NCI-H2171 treated with DMSO at 0.1 percent for 48 hours (cell line): ENCODE measurements around the gene ITSN1.
"Not testable (repeated sequence)": the region's sequence is repeated elsewhere in the genome, so short reads cannot be mapped to it uniquely, and the experiment has no call there.

Source experiments
- DNase-seq: peaks from one replicate; lab custom pipeline; 2025; lab: John Stamatoyannopoulos, UW

The ITSN1 gene

GRCh38 chr21:33771976-33772375 lies 129.7 kb downstream of the ITSN1 start:
- DNase-seq = no peak

DNA sequence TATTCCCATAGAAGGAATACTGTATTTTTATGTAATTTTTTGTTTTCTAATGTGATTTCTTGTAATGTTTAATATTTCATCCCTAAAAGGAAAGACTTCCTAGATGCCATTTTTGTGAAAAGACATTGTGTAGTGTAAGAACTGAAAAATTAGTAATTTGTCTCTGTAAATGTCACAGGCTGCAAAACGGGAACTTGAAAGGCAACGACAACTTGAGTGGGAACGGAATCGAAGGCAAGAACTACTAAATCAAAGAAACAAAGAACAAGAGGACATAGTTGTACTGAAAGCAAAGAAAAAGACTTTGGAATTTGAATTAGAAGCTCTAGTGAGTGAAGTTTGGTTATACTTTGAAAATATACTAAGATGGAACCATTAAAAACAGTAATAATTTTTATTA lies 132.2 kb downstream of the ITSN1 start:
- DNase-seq = no peak

GRCh38 chr21:33775100-33775828 lies 133.0 kb downstream of the ITSN1 start:
- DNase-seq = no peak

- DNase-seq = no peak
Measured at GRCh38 chr21:33780631-33781030, 138.3 kb downstream of the ITSN1 start.

DNA sequence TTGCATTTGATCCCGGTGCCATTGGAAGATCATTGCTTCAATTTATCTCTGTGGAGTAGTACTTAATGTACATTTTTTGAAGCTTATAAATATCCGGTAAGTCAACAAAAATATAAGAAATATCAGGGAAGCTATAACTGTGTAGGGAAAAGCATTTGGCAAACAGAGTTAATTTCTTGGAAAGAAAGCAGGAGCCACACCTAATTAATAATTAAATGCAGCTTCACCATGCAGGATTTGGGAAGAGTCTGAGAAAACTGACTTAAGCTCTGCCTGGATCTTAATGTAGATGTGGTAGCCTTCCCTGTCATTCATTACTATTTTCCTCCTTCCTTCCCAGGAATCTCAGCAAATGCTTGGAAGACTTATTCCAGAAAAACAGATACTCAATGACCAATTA lies 138.8 kb downstream of the ITSN1 start:
- no peak for DNase-seq

DNA sequence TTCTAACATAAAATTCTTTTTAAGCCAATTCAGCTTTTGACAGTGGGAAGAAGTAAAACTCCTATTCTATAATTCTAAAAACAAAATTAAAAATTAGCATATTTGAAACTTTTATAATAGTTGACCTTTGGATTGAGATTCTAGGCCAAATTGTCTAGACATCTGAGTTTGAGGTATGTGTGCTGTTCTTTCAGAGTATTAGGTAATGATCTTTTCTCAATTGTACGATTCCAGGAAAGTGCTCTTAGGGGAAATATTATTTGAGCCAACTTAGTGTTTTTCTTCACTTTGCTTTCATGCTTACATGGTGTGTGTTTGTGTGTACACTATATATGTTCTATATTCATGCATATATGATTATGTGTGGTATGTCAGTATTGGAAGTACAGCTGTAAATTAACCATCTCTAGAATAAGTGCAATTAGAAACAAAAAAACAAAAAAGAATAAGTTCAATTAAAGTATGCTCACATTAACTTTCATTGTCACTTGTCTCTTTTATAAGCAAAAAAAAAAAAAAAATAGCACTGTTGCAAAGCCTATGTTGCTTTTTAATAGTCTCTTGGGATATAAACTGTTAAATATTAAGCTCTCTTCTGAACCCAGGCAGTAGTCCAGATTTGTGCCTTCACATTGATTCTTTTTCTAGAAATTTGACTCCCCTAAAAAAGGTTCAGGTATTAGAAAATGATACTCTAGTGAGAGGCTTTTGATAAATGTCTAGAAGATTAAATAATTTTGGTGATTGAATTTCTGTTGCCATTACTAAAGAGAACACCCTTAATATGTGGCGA lies 141.1 kb downstream of the ITSN1 start:
- DNase-seq = no peak

DNA sequence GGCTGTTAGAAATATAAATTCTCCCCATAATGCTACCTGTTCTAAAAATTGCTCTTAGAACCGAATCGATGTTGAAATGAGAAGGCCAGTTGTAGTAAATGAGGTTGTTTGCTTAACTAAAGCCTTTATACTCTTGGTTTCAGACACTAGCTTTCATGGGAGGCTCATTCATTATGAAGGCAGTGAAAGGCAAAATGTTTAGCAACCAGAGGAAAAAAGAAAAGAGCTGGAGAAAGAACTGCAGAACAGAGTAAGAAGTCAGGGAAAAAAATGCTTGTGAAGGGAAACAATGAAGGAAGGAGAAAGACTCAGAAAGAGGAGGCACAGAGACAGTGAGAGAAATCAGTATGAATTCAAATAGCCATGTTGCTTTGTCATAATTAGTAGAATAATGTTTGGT lies 145.1 kb downstream of the ITSN1 start:
- no peak for DNase-seq

- not testable (repeated sequence) for DNase-seq
Measured at GRCh38 chr21:33788438-33788837, 146.1 kb downstream of the ITSN1 start.

- DNase-seq = peak; percentile 41
Measured at GRCh38 chr21:33789697-33790096, 147.4 kb downstream of the ITSN1 start.

DNA sequence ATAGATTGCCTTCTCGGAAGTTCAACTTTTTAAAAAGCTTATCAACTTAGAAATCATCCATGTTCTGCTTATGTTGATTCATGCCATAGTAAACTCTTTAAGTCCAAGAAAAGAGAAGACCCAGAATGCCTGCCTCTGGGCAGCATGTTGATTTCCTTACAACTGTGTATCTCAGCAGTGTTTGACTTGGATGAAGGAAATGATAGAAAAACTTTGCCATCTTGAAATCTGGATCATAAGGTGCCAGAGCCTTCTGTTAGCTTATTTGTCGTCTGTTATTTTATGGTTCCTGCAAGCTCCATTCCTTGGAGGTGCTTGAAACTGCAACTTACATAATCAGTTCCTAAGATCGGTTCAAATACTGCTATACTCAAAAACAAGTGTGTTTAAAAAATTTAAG lies 148.8 kb downstream of the ITSN1 start:
- DNase-seq = no peak

- DNase-seq = no peak
Measured at GRCh38 chr21:33794596-33794995, 152.3 kb downstream of the ITSN1 start.

DNA sequence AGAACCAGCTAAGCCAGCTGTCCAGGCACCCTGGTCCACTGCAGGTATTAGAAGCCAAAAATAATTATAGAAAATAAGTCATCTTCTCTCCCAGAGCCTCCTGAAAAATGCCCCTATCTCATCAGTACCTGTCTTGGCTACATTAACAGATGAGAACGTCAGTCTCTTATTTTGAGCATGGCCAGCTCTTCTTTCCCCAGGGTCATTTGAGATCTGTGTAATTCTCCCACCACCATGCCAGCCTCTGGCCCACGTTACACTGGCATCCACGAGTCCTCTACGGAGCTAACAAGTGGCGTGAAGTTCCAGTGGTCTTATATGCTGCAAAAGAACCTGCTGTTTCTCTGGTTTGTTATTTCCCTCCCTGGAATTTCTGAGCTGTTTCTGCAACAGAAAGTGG lies 155.3 kb downstream of the ITSN1 start:
- DNase-seq = no peak

GRCh38 chr21:33799378-33800090 lies 157.2 kb downstream of the ITSN1 start:
- DNase-seq = no peak

GRCh38 chr21:33800753-33801423 lies 158.6 kb downstream of the ITSN1 start:
- DNase-seq = no peak

DNA sequence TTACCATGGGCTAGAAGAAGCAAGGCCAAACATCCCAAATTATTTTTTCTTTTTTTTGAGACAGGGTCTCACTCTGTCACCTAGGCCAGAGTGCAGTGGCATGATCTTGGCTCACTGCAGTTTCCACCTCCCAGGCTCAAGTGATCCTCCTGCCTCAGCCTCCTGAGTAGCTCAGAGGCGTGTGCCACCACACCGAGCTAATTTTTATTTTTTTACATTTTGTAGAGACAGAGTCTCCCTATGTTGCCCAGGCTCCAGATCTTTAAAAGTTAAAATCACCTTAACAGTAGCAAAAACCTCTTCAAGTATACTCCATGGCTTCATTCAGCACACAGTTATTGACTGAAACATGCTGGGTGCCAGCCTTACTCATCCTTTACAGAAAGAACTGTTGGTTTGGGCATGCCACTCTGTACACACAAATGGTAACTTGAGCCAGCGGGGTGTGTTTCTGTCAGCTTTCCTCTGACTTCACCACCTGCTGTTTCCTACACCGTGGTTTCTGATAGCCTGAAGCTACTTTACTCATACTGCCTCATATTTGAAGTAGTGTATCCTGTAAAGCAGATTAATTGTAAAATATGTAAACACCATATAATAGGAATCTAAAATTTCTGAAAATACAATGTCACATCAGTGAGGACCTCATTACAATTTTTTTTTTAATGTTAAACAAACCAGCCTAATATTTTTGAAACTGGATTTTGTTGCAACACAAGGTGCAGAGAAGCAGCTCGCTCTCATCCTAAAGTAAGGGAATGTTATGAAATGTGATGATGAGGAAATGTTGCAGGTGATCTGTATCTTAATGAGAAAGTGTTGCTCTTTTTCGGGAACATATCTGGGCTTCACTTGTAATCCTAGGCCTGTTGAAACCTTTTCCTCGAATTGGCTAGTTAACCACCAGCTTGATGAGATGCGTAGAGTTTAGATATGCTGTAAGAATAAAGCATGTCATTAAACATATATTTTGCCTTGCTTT lies 159.4 kb downstream of the ITSN1 start:
- peak; percentile 96 for DNase-seq

- DNase-seq = no peak
Measured at GRCh38 chr21:33802481-33802880, 160.2 kb downstream of the ITSN1 start.

DNA sequence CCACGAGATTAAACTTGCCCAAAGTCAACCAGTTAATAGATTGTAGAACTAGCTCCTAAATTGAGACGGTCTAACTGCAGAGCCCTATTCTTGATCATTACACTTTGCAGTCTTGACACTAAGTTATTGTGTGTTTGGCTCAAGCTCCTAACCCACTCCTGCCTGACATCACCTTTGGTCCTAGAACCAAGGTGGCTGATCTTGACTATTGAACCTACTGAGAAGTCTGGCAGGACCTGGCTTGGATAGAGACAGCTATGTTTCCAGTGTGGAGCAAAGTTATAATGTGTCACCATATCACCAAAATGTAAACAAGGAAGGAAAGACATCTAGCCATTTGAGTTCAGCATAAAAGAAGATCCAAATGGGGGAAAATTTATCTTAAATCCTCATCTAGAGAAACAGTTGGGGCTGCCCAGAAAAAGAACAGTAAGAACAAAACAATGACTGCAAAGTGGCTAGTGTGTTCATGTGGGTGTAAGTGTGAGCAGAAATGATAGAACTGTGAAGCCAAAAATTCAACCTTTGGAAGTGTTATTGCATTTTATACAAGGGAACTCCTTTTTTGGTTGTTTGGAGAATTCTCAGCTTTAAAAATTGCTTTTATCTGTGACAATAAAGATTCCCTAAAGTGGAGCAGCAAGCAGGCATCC lies 166.5 kb downstream of the ITSN1 start:
- DNase-seq = no peak

DNA sequence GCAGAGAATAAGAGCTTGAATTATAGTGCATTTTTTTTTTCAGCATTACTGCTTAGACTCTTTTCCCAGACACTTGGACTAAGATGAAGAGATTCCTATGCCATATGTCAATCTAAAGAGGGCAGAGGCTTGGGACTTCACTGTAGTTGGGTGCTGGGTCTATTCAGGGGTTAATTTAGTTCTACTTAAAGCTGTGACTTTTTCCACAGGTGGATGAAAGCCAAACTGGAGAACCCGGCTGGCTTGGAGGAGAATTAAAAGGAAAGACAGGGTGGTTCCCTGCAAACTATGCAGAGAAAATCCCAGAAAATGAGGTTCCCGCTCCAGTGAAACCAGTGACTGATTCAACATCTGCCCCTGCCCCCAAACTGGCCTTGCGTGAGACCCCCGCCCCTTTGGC lies 168.5 kb downstream of the ITSN1 start:
- no peak for DNase-seq

- no peak for DNase-seq
Measured at GRCh38 chr21:33811167-33812010, 169.1 kb downstream of the ITSN1 start.
